ENCODE data around the gene ANXA11. TPM values are rescaled to one million over a fixed set of nuclear protein-coding genes. Genes with fewer than 3 reads are reported as not detected.

ANXA11 gene
- total and polyA plus RNA-seq, 9 of the 15 experiments (the other 6 are each of a cell fraction or from before 2014, with no cell fraction given), result 43.6 to 212 (median 109) TPM

GRCh38 chr10:80182986-80183385, 22.4 kb downstream of the ANXA11 start:
- BruUV-seq (replicated peaks), result no TSS peak
- Histone ChIP-seq H3K27ac (ENCODE audit: extremely low read depth, low read depth, low read length) (no peak overlapping the region), H3K4me1 (replicated peaks in 1 of 2; ENCODE audit: control insufficient read depth in 2 of 2, insufficient read depth in 2 of 2, low read length in 2 of 2) (peaks cover 16 to 17% of the 10 kb centered on the region in 2 experiments), H3K9me1 (ENCODE audit: control insufficient read depth, insufficient read depth, low read length) (no peaks in the 10 kb centered on the region), H3K79me2 (ENCODE audit: control insufficient read depth, insufficient read depth, low read length) (peaks cover 84% of the 10 kb centered on the region), H3K4me3 (no peak overlapping the region), H2AFZ (ENCODE audit: low read depth, low read length) (no peak overlapping the region), H3K9ac (ENCODE audit: insufficient read depth in 1 of 2, low read depth in 2 of 2, low read length in 2 of 2) (peak overlapping the region in 1 of 2 experiments; percentile 79; a peak in 2 of 4 replicates), H3K36me3 (ENCODE audit: control insufficient read depth, insufficient read depth, low read length) (peaks cover 45% of the 10 kb centered on the region; the same call in 2 of the 3 replicates), H3K4me2 (ENCODE audit: insufficient read depth, low read length) (no peak overlapping the region), H3K9me3 (replicated peaks; ENCODE audit: control insufficient read depth, insufficient read depth, low read depth, low read length) (no peaks in the 10 kb centered on the region), H4K20me1 (replicated peaks; ENCODE audit: control insufficient read depth, insufficient read depth, low read length) (peaks cover 27% of the 10 kb centered on the region), H3K27me3 (ENCODE audit: control insufficient read depth in 2 of 2, insufficient read depth in 2 of 2, low read length in 2 of 2) (no peaks in the 10 kb centered on the region)
- no peak for TF ChIP-seq HNRNPH1 (optimal IDR thresholded peaks at IDR 0.05; ENCODE audit: low read depth, low read length)
- no peak for TF ChIP-seq BDP1 (IDR thresholded peaks at IDR 0.05; ENCODE audit: insufficient read depth, insufficient read length)
- TF ChIP-seq ERF (CRISPR knock-in tag; IDR thresholded peaks at IDR 0.05), result no peak
- no peak for TF ChIP-seq EP300 (IDR thresholded peaks at IDR 0.05; ENCODE audit: low read length)
- DNase-seq (ENCODE audit: extremely low read depth in 1 of 4, low spot score in 3 of 4), result no peak
- ChIA-PET CTCF (ENCODE audit: low intra/inter-chr PET ratio) (no interaction called here), POLR2A (interaction anchor here (0.6 to 2.1 kb wide), 2 partner anchors 9 to 12 kb away, joined by 4 to 16 read pairs; no protein-coding TSS in a partner anchor)
- in situ Hi-C loops (cut with MboI) (no loop called here), intact Hi-C loops (cut with micrococcal nuclease) (no loop called here)
- no peak for FAIRE-seq
- ATAC-seq, result no peak
- WGBS (ENCODE audit: insufficient coverage, low coverage, missing lambda C conversion rate), result 79% methylated on average over 6 of the region's 6 CpGs

- H3K79me2 ChIP-seq (ENCODE audit: control insufficient read depth, insufficient read depth, low read length), result peaks cover 59% of the 10 kb centered on the region
- H3K9ac ChIP-seq (ENCODE audit: insufficient read depth in 1 of 2, low read depth in 2 of 2, low read length in 2 of 2), result 0 out of 4 replicates have a peak overlapping the region, but pooled peaks of 1 of the 2 experiments have one; percentile 18
- H3K9me1 ChIP-seq (ENCODE audit: control insufficient read depth, insufficient read depth, low read length), result peaks cover 3% of the 10 kb centered on the region
- no peak overlapping the region for H3K27ac ChIP-seq (ENCODE audit: extremely low read depth, low read depth, low read length)
- H3K27me3 ChIP-seq (ENCODE audit: control insufficient read depth in 2 of 2, insufficient read depth in 2 of 2, low read length in 2 of 2), result no peaks in the 10 kb centered on the region
- no peak for ATAC-seq
- ChIA-PET CTCF (ENCODE audit: low intra/inter-chr PET ratio) (no interaction called here), POLR2A (interaction anchor here (0.6 to 4.5 kb wide), 5 partner anchors 10 to 331 kb away, joined by 3 to 26 read pairs (median 4); no protein-coding TSS in a partner anchor)
- 71% methylated on average over 12 of the region's 12 CpGs for WGBS (ENCODE audit: insufficient coverage, low coverage, missing lambda C conversion rate)
- no peak overlapping the region for H3K4me2 ChIP-seq (ENCODE audit: insufficient read depth, low read length)
- in situ Hi-C loops (cut with MboI), result no loop called here
- no peaks in the 10 kb centered on the region for H3K9me3 ChIP-seq (replicated peaks; ENCODE audit: control insufficient read depth, insufficient read depth, low read depth, low read length)
- no peak overlapping the region for H3K4me3 ChIP-seq
- intact Hi-C loops (cut with micrococcal nuclease), result no loop called here
- H4K20me1 ChIP-seq (replicated peaks; ENCODE audit: control insufficient read depth, insufficient read depth, low read length), result peaks cover 24% of the 10 kb centered on the region; the same call in 1 of the 2 replicates
- H3K4me1 ChIP-seq (replicated peaks in 1 of 2; ENCODE audit: control insufficient read depth in 2 of 2, insufficient read depth in 2 of 2, low read length in 2 of 2), result no peaks in the 10 kb centered on the region
- no peak for FAIRE-seq
- no peak overlapping the region for H2AFZ ChIP-seq (ENCODE audit: low read depth, low read length)
- BruUV-seq (replicated peaks), result no TSS peak
- no peak for DNase-seq (ENCODE audit: extremely low read depth in 1 of 4, low spot score in 3 of 4)
- H3K36me3 ChIP-seq (ENCODE audit: control insufficient read depth, insufficient read depth, low read length), result peaks cover 43% of the 10 kb centered on the region
- TF ChIP-seq PHTF2 (CRISPR knock-in tag; IDR thresholded peaks at IDR 0.05), result no peak
- no peak for TF ChIP-seq SMARCA5 (IDR thresholded peaks at IDR 0.05)
- TF ChIP-seq ZNF639 (CRISPR knock-in tag; conservative IDR thresholded peaks at IDR 0.05 in 1 of 2, IDR thresholded peaks at IDR 0.05 in 1 of 2), result no peak
- no peak for TF ChIP-seq DDX20 (tag; IDR thresholded peaks at IDR 0.05; ENCODE audit: low read depth)
- no peak for TF ChIP-seq ZNF239 (CRISPR knock-in tag; IDR thresholded peaks at IDR 0.05)
- no peak for TF ChIP-seq ZNF778 (CRISPR knock-in tag; IDR thresholded peaks at IDR 0.05)
- TF ChIP-seq NR4A1 (CRISPR knock-in tag; IDR thresholded peaks at IDR 0.05), result no peak
- TF ChIP-seq NR4A1 (tag; IDR thresholded peaks at IDR 0.05), result no peak
- TF ChIP-seq EWSR1 (IDR thresholded peaks at IDR 0.05; ENCODE audit: borderline replicate concordance, low read depth, partially characterized antibody), result no peak
- TF ChIP-seq KLF16 (IDR thresholded peaks at IDR 0.05), result no peak
Measured at GRCh38 chr10:80177781-80178636, 27.3 kb downstream of the ANXA11 start.

Data from K562 (cell line).